Gastroesophageal sphincter (tissue), 3 donors: ENCODE results near the gene IGFBP7.

ENCODE experiments used
- CTCF ChIP-seq, 4 experiments: fragments of 200-600 bp in 2 of 4; fragments of 450-650 bp in 2 of 4; sonication (generic) in 1 of 4; IDR thresholded peaks; one replicate each; pipeline ENCODE4 v1.5.1; 2017 to 2019; ENCODE audit warnings: antibody characterized with exemption in 4 of 4, mild to moderate bottlenecking in 2 of 4, moderate library complexity in 2 of 4
- EP300 ChIP-seq: sonication (generic); formaldehyde crosslinking; IDR thresholded peaks from one replicate; pipeline ENCODE4 v1.6.1; 2017; ENCODE audit warnings: antibody characterized with exemption, mild to moderate bottlenecking

DNA sequence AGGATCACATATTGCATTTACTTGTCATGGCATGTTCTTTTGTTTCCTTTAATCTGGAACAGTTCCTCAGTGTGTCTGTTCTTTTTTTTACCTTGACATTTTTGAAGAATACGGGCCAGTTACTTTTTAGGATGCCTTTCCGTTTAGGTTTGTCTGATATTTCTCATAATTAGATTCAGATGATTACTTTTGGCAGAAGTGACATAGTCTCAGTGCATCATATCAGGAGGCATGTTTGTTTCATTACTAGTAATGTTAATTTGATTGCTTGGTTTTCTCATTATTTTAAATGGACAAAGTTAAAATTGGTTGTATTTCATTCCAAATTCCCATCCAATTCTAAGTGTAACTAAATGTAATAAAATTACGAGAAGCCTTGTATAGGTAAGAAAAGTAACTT is 123.2 kb downstream of the IGFBP7 start:
- no peak for TF ChIP-seq CTCF (IDR thresholded peaks at IDR 0.05)
- TF ChIP-seq EP300 = no peak
